22Rv1 (cell line): Measurements from ENCODE around the gene ZMYND19.

Experiments used
- ZFX ChIP-seq: fragments of 450-650 bp; IDR thresholded peaks from 2 replicates; pipeline ENCODE4 v1.6.1; 2017; ENCODE audit warnings: antibody characterized with exemption, borderline replicate concordance
- TF ChIP-seq, protein P1 (sequence below): fragments of 450-650 bp; IDR thresholded peaks from 2 replicates; pipeline ENCODE4 v1.5.1; 2017; ENCODE audit warnings: mild to moderate bottlenecking

DNA sequence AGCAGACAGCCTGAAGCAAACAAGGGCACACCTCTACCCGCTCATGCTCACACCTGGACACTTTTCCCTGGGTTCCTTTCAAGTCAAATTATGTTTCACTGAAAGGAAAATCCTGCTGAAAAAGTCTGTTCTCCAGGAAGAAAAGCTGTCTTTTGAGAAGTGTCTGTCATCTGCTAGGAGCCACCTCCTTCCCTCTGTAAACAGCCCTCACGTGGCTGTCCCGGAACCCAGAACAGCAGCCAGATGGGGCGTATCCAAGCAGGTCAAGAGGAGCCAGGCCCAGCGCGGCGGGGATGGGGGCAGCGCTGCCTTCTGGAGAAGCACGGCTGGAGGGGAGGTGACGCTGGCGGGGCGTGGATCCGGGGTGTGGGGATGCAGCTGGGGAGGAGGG, 40.1 kb downstream of the ZMYND19 start, which contains the start of gene PNPLA7:
- TF ChIP-seq, protein P1, sequence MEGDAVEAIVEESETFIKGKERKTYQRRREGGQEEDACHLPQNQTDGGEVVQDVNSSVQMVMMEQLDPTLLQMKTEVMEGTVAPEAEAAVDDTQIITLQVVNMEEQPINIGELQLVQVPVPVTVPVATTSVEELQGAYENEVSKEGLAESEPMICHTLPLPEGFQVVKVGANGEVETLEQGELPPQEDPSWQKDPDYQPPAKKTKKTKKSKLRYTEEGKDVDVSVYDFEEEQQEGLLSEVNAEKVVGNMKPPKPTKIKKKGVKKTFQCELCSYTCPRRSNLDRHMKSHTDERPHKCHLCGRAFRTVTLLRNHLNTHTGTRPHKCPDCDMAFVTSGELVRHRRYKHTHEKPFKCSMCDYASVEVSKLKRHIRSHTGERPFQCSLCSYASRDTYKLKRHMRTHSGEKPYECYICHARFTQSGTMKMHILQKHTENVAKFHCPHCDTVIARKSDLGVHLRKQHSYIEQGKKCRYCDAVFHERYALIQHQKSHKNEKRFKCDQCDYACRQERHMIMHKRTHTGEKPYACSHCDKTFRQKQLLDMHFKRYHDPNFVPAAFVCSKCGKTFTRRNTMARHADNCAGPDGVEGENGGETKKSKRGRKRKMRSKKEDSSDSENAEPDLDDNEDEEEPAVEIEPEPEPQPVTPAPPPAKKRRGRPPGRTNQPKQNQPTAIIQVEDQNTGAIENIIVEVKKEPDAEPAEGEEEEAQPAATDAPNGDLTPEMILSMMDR = no peak
- TF ChIP-seq ZFX = no peak
